ENCODE results near the gene NXN.

- TF ChIP-seq POLR2A (IDR thresholded peaks at IDR 0.05; ENCODE audit: low read depth, low read length) (no peak), POLR2AphosphoS5 (IDR thresholded peaks at IDR 0.05; ENCODE audit: low read depth, low read length) (no peak), TAF1 (IDR thresholded peaks at IDR 0.05; ENCODE audit: borderline replicate concordance, low read depth, low read length) (no peak)
Observed at GRCh38 chr17:1019451-1019850, 39.9 kb upstream of the NXN start.
